Colonic mucosa (tissue), 4 donors: Measurements from ENCODE around the gene AKAP11. TPM values are rescaled to one million over a fixed set of nuclear protein-coding genes. Genes with fewer than 3 reads are reported as not detected.
"Not testable (repeated sequence)": the region's sequence is repeated elsewhere in the genome, so short reads cannot be mapped to it uniquely, and the experiment has no call there.

Experiments
- DNase-seq: peaks from one replicate; pipeline ENCODE4 v3.0.0-alpha.2; 2020
- H3K27ac ChIP-seq: fragments of 200-600 bp; one replicate; pipeline ENCODE4 v1.8.0; 2021
- H3K27me3 ChIP-seq: fragments of 200-600 bp; one replicate; pipeline ENCODE4 v1.8.0; 2021
- H3K36me3 ChIP-seq: fragments of 200-600 bp; one replicate; pipeline ENCODE4 v1.8.0; 2021
- H3K4me1 ChIP-seq: fragments of 200-600 bp; one replicate; pipeline ENCODE4 v1.8.0; 2021; ENCODE audit warnings: mild to moderate bottlenecking
- H3K4me3 ChIP-seq: fragments of 200-600 bp; one replicate; pipeline ENCODE4 v1.8.0; 2021
- H3K9ac ChIP-seq, 2 donors: one replicate each; pipeline ENCODE4 v1.7.0; 2013; ENCODE audit warnings: control low read depth in 2 of 2, low read depth in 2 of 2, low read length in 2 of 2
- H3K9me3 ChIP-seq: fragments of 200-600 bp; one replicate; pipeline ENCODE4 v1.8.0; 2021
- CTCF ChIP-seq: fragments of 200-600 bp; IDR thresholded peaks from one replicate; pipeline ENCODE4 v1.8.0; 2022; ENCODE audit warnings: antibody characterized with exemption, mild to moderate bottlenecking
- intact Hi-C: fragments of 100-400 bp; cut with DNase I; formaldehyde crosslinking; loops from one replicate; pipeline ENCODE4 v1.14.1; 2022
- total RNA-seq, 2 donors: library from RNA; stranded (reverse); fragmentation: NEBNext Ultra II Directional in 1 of 2; extraction: Animal tissue kit (Norgen Biotek cat#: 25700) in 1 of 2; gene quantifications; one replicate each; pipeline ENCODE4 v1.2.1, GENCODE V29; 2021
- donor health status: healthy.
- donor health status: DM: no; HTN: no; CAD: no.
- donor health status: DM: no; HTN: no; CAD: no.

AKAP11 gene
- 10 to 100 TPM; 19.9 to 27.6 TPM for total RNA-seq

- no peak for TF ChIP-seq CTCF
- H3K36me3 ChIP-seq: no peaks in the 10 kb centered on the region
- no peaks in the 10 kb centered on the region for H3K9me3 ChIP-seq
- intact Hi-C loops: no loop called here
- peak within 1 kb of the TSS; percentile 90 to 91 for H3K9ac ChIP-seq
- peak; percentile 53 for DNase-seq
- H3K27me3 ChIP-seq: no peaks in the 10 kb centered on the region
- peak within 1 kb of the TSS; percentile 97 for H3K27ac ChIP-seq
- H3K4me3 ChIP-seq: peak within 1 kb of the TSS; percentile 92
- peaks cover 3% of the 10 kb centered on the region for H3K4me1 ChIP-seq
Observed at GRCh38 chr13:42272115-42272803, at the start of gene AKAP11. TSS of gene AKAP11 (plus strand) at chr13:42272152. CDS start at chr13:42286349, 14,197 bp downstream.

- Histone ChIP-seq H3K27ac (no peak overlapping the region), H3K9me3 (no peaks in the 10 kb centered on the region), H3K4me1 (no peaks in the 10 kb centered on the region), H3K4me3 (no peak overlapping the region), H3K27me3 (no peaks in the 10 kb centered on the region), H3K9ac (no peak overlapping the region), H3K36me3 (no peaks in the 10 kb centered on the region)
- no peak for TF ChIP-seq CTCF
- intact Hi-C loops: no loop called here
- DNase-seq: no peak
Observed at GRCh38 chr13:42223681-42224080, 48.3 kb upstream of the AKAP11 start.

- Histone ChIP-seq H3K9ac (no peak overlapping the region), H3K4me1 (no peaks in the 10 kb centered on the region), H3K4me3 (no peak overlapping the region), H3K9me3 (no peaks in the 10 kb centered on the region), H3K36me3 (no peaks in the 10 kb centered on the region), H3K27me3 (no peaks in the 10 kb centered on the region), H3K27ac (no peak overlapping the region)
- intact Hi-C loops: no loop called here
- TF ChIP-seq CTCF: no peak
- DNase-seq: no peak
Observed at GRCh38 chr13:42225051-42225450, 46.9 kb upstream of the AKAP11 start.

- H3K36me3 ChIP-seq, H3K4me1 ChIP-seq, H3K4me3 ChIP-seq, intact Hi-C loops, DNase-seq, H3K9me3 ChIP-seq, H3K27me3 ChIP-seq, H3K27ac ChIP-seq, H3K9ac ChIP-seq: not testable (repeated sequence)
Observed at GRCh38 chr13:42226759-42227158, 45.2 kb upstream of the AKAP11 start.

GRCh38 chr13:42228527-42228926 is 43.4 kb upstream of the AKAP11 start:
- Histone ChIP-seq H3K36me3 (no peaks in the 10 kb centered on the region), H3K27ac (no peak overlapping the region)
- intact Hi-C loops: no loop called here

More at GRCh38 chr13:42228527-42228926, 43.4 kb upstream of the AKAP11 start:
- Histone ChIP-seq H3K4me1 (no peaks in the 10 kb centered on the region), H3K9ac (no peak overlapping the region), H3K9me3 (no peaks in the 10 kb centered on the region), H3K27me3 (no peaks in the 10 kb centered on the region), H3K4me3 (no peak overlapping the region)
- DNase-seq: no peak
- TF ChIP-seq CTCF: no peak
